Measurements from ENCODE around the gene MATN1. TPM values are rescaled to one million over a fixed set of nuclear protein-coding genes. Genes with fewer than 3 reads are reported as not detected.

Gene MATN1
- total RNA-seq, 1 experiment from 2014 or later: not detected

DNA sequence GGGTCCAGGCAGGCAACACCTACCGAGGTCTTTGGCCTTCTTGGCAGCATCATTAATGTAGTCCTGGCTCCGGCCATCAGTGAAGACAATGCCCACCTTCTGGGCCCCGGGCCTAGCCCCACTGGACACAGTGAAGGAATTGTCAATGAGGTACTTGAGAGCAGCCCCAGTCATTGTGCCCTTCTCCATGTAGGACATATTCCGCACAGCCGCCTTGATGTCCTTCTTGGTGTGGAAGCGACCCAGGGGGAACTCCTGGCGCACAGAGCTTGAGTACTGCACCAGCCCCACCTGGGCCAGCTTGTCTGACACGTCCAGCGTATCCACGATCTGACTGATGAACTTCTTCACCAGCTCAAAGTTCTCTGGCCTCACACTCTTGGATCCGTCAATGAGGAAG is 7.5 kb downstream of the MATN1 start:
- Histone ChIP-seq H3K4me3 (ENCODE audit: low read depth, low read length) (no peak overlapping the region), H3K9me3 (no peaks in the 10 kb centered on the region), H3K27me3 (replicated peaks; ENCODE audit: control insufficient read depth, insufficient read depth, low read length) (no peaks in the 10 kb centered on the region), H3K4me1 (no peaks in the 10 kb centered on the region), H3K36me3 (ENCODE audit: control insufficient read depth, insufficient read depth, low read length) (no peaks in the 10 kb centered on the region)
- Mint-ChIP-seq H3K9me3 (ENCODE audit: unreplicated experiment) (no peaks in the 10 kb centered on the region), H3K4me3 (ENCODE audit: unreplicated experiment) (no peak overlapping the region), H3K27me3 (ENCODE audit: insufficient read depth, unreplicated experiment) (peaks cover 5% of the 10 kb centered on the region), H3K4me1 (ENCODE audit: low read depth, unreplicated experiment) (no peaks in the 10 kb centered on the region), H3K36me3 (ENCODE audit: insufficient read depth, unreplicated experiment) (peaks cover 8% of the 10 kb centered on the region), H3K27ac (ENCODE audit: unreplicated experiment) (no peak overlapping the region)
- no TSS peak for BruUV-seq (replicated peaks)
- no peak for DNase-seq
- TF ChIP-seq, protein P1, sequence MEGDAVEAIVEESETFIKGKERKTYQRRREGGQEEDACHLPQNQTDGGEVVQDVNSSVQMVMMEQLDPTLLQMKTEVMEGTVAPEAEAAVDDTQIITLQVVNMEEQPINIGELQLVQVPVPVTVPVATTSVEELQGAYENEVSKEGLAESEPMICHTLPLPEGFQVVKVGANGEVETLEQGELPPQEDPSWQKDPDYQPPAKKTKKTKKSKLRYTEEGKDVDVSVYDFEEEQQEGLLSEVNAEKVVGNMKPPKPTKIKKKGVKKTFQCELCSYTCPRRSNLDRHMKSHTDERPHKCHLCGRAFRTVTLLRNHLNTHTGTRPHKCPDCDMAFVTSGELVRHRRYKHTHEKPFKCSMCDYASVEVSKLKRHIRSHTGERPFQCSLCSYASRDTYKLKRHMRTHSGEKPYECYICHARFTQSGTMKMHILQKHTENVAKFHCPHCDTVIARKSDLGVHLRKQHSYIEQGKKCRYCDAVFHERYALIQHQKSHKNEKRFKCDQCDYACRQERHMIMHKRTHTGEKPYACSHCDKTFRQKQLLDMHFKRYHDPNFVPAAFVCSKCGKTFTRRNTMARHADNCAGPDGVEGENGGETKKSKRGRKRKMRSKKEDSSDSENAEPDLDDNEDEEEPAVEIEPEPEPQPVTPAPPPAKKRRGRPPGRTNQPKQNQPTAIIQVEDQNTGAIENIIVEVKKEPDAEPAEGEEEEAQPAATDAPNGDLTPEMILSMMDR (IDR thresholded peaks at IDR 0.05; ENCODE audit: insufficient read depth in 1 of 2, low read depth in 1 of 2, low read length in 1 of 2, severe bottlenecking in 1 of 2, unreplicated experiment in 1 of 2): no peak
- ChIA-PET POLR2A (no interaction called here), CTCF (no interaction called here)
- intact Hi-C loops (cut with micrococcal nuclease; ENCODE audit: unreplicated experiment): no loop called here

DNA sequence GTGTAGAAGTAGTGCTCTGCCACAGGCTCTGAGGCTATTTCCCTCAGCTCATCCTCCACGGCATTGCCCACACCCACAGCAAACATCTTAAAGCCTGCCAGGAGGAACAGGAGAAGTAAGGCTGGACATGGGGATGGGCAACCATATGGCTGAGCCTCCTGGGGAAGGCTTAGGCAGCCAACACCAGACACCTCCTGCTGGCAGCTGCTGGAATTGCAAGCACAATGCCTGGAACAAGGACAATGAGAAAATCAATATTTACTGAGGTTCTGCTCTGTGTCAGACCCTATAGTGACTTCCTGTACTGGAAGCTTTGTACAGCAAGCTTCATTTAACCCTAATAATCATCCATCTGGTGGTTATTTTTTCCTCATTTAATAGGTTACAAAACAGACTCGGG is 8.2 kb downstream of the MATN1 start:
- TF ChIP-seq, protein P1 (IDR thresholded peaks at IDR 0.05; ENCODE audit: insufficient read depth in 1 of 2, low read depth in 1 of 2, low read length in 1 of 2, severe bottlenecking in 1 of 2, unreplicated experiment in 1 of 2): peak in 1 of 2 experiments; percentile 2
- CTCF ChIA-PET: no interaction called here
- Mint-ChIP-seq H3K4me3 (ENCODE audit: unreplicated experiment) (no peak overlapping the region), H3K36me3 (ENCODE audit: insufficient read depth, unreplicated experiment) (peaks cover 8% of the 10 kb centered on the region), H3K27ac (ENCODE audit: unreplicated experiment) (no peak overlapping the region), H3K27me3 (ENCODE audit: insufficient read depth, unreplicated experiment) (peaks cover 6% of the 10 kb centered on the region), H3K4me1 (ENCODE audit: low read depth, unreplicated experiment) (no peaks in the 10 kb centered on the region), H3K9me3 (ENCODE audit: unreplicated experiment) (no peaks in the 10 kb centered on the region)
- H3K4me3 ChIP-seq (ENCODE audit: low read depth, low read length): no peak overlapping the region
- BruUV-seq (replicated peaks): no TSS peak
- H3K9me3 ChIP-seq: no peaks in the 10 kb centered on the region
- no peaks in the 10 kb centered on the region for H3K27me3 ChIP-seq (replicated peaks; ENCODE audit: control insufficient read depth, insufficient read depth, low read length)
- intact Hi-C loops (cut with micrococcal nuclease; ENCODE audit: unreplicated experiment): no loop called here
- DNase-seq: no peak
- no peaks in the 10 kb centered on the region for H3K4me1 ChIP-seq
- H3K36me3 ChIP-seq (ENCODE audit: control insufficient read depth, insufficient read depth, low read length): no peaks in the 10 kb centered on the region
- POLR2A ChIA-PET: no interaction called here

DNA sequence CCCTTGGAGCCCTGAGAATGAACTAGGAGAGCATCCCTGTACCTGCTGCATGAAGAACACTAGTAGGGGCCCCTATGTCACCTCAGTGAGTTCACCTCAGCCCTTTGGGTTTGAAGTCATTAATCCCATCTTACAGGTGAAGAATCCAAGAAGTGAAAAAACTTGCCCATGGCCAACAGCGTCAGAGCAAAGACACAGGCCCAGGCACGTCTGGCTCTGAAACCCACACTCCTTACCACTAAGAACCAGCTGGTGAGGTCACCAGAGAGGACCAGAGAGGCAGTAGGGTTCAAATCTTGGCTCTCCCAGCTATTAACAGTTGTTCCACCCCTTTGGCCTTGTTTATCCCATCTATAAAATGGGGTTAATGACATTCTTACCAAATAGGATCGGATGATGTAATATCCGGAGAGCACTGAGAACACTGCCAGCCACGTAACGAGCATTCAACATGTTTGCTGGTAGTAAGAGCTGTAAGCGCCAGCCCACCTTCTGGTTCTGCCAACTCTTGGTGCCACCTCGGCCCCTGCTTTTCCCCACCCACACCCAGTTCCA is 8.8 kb downstream of the MATN1 start:
- H3K4me1 Mint-ChIP-seq (ENCODE audit: low read depth, unreplicated experiment): no peaks in the 10 kb centered on the region
- intact Hi-C loops (cut with micrococcal nuclease; ENCODE audit: unreplicated experiment): no loop called here
- TF ChIP-seq, protein P1 (IDR thresholded peaks at IDR 0.05; ENCODE audit: insufficient read depth in 1 of 2, low read depth in 1 of 2, low read length in 1 of 2, severe bottlenecking in 1 of 2, unreplicated experiment in 1 of 2): no peak
- no peaks in the 10 kb centered on the region for H3K4me1 ChIP-seq
- no peak for DNase-seq
- no TSS peak for BruUV-seq (replicated peaks)
- H3K9me3 ChIP-seq: no peaks in the 10 kb centered on the region
- H3K27me3 ChIP-seq (replicated peaks; ENCODE audit: control insufficient read depth, insufficient read depth, low read length): no peaks in the 10 kb centered on the region
- H3K27me3 Mint-ChIP-seq (ENCODE audit: insufficient read depth, unreplicated experiment): peaks cover 10% of the 10 kb centered on the region
- H3K36me3 ChIP-seq (ENCODE audit: control insufficient read depth, insufficient read depth, low read length): no peaks in the 10 kb centered on the region
- ChIA-PET CTCF (no interaction called here), POLR2A (no interaction called here)
- H3K4me3 Mint-ChIP-seq (ENCODE audit: unreplicated experiment): no peak overlapping the region
- H3K27ac Mint-ChIP-seq (ENCODE audit: unreplicated experiment): no peak overlapping the region
- H3K36me3 Mint-ChIP-seq (ENCODE audit: insufficient read depth, unreplicated experiment): peaks cover 8% of the 10 kb centered on the region
- no peak overlapping the region for H3K4me3 ChIP-seq (ENCODE audit: low read depth, low read length)
- no peaks in the 10 kb centered on the region for H3K9me3 Mint-ChIP-seq (ENCODE audit: unreplicated experiment)
